Testis (tissue), 3 donors: ENCODE measurements around the gene MATK. TPM values are rescaled to one million over a fixed set of nuclear protein-coding genes. Genes with fewer than 3 reads are reported as not detected.
A peak's percentile ranks its signal among the peaks of the same experiment; 100 is the strongest.

ENCODE experiments used
- DNase-seq: peaks from one replicate; pipeline ENCODE4 v3.0.0-alpha.2; 2019
- H3K27ac ChIP-seq, 2 donors: fragments of 200-600 bp; sonication (generic); one replicate each; pipeline ENCODE4 v1.5.1; 2019
- H3K27me3 ChIP-seq: fragments of 200-600 bp; sonication (generic); one replicate; pipeline ENCODE4 v1.5.1; 2019
- H3K36me3 ChIP-seq: fragments of 200-600 bp; sonication (generic); one replicate; pipeline ENCODE4 v1.5.1; 2017; ENCODE audit warnings: low read depth; ENCODE audit errors: missing control alignments
- H3K4me1 ChIP-seq: fragments of 200-600 bp; sonication (generic); one replicate; pipeline ENCODE4 v1.5.1; 2019
- H3K4me3 ChIP-seq, 2 donors: fragments of 200-600 bp; sonication (generic); one replicate each; pipeline ENCODE4 v1.5.1; 2017 to 2019
- H3K9me3 ChIP-seq: fragments of 200-600 bp; sonication (generic); one replicate; pipeline ENCODE4 v1.5.1; 2017
- POLR2A ChIP-seq: fragments of 450-650 bp; IDR thresholded peaks from one replicate; pipeline ENCODE4 v1.6.1; 2017; ENCODE audit warnings: antibody characterized with exemption, mild to moderate bottlenecking, moderate library complexity
- WGBS, 2 donors: methylation state at CpG; one replicate each; pipeline ENCODE4 v1.1.5; 2018; 5-methylcytosine and 5-hydroxymethylcytosine counted together
- intact Hi-C: fragments of 100-400 bp; cut with DNase I; formaldehyde crosslinking; loops from one replicate; pipeline ENCODE4 v1.15.1; 2023; ENCODE audit warnings: low total_unique reads
- polyA plus RNA-seq: library from polyadenylated mRNA; stranded (reverse); fragments of 350-450 nt; fragmentation: Illumina TruSeq; extraction: RNeasy Lipid Tissue Mini Kit (QIAGEN cat#74804); gene quantifications from one replicate; pipeline ENCODE4 v1.2.3, GENCODE V29; 2014; ENCODE audit warnings: low read depth, low replicate concordance; ENCODE audit not compliant: insufficient read depth
- total RNA-seq, 2 donors: library from RNA; depleted of rRNA; stranded (reverse); fragments of >200 nt; gene quantifications; one replicate each; pipeline ENCODE4 v1.2.3, GENCODE V29; 2016
- TF ChIP-seq, protein P1 (sequence below), 3 experiments: fragments of 450-650 bp in 2 of 3; fragments of 200-600 bp in 1 of 3; sonication (generic) in 1 of 3; IDR thresholded peaks; one replicate each; pipeline ENCODE4 v1.5.1; 2016 to 2019; ENCODE audit warnings: antibody characterized with exemption in 3 of 3, mild to moderate bottlenecking in 2 of 3, moderate library complexity in 1 of 3

MATK gene
- total and polyA plus RNA-seq, 3 donors from 2014 or later = 6.0 to 10.1 (median 10.1) TPM

GRCh38 chr19:3788996-3789778 lies 3.0 kb upstream of the MATK start:
- H3K36me3 ChIP-seq = no peaks in the 10 kb centered on the region
- intact Hi-C loops = no loop called here
- no peaks in the 10 kb centered on the region for H3K9me3 ChIP-seq
- 47 to 60% methylated on average over 16 of the region's 16 CpGs for whole genome bisulfite sequencing, 2 donors
- no peak for DNase-seq
- no peak overlapping the region for H3K27ac ChIP-seq
- H3K4me1 ChIP-seq = no peaks in the 10 kb centered on the region
- no peak overlapping the region for H3K4me3 ChIP-seq
- no peaks in the 10 kb centered on the region for H3K27me3 ChIP-seq
- no peak for TF ChIP-seq POLR2A
- TF ChIP-seq, protein P1, sequence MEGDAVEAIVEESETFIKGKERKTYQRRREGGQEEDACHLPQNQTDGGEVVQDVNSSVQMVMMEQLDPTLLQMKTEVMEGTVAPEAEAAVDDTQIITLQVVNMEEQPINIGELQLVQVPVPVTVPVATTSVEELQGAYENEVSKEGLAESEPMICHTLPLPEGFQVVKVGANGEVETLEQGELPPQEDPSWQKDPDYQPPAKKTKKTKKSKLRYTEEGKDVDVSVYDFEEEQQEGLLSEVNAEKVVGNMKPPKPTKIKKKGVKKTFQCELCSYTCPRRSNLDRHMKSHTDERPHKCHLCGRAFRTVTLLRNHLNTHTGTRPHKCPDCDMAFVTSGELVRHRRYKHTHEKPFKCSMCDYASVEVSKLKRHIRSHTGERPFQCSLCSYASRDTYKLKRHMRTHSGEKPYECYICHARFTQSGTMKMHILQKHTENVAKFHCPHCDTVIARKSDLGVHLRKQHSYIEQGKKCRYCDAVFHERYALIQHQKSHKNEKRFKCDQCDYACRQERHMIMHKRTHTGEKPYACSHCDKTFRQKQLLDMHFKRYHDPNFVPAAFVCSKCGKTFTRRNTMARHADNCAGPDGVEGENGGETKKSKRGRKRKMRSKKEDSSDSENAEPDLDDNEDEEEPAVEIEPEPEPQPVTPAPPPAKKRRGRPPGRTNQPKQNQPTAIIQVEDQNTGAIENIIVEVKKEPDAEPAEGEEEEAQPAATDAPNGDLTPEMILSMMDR (IDR thresholded peaks at IDR 0.05) = no peak

DNA sequence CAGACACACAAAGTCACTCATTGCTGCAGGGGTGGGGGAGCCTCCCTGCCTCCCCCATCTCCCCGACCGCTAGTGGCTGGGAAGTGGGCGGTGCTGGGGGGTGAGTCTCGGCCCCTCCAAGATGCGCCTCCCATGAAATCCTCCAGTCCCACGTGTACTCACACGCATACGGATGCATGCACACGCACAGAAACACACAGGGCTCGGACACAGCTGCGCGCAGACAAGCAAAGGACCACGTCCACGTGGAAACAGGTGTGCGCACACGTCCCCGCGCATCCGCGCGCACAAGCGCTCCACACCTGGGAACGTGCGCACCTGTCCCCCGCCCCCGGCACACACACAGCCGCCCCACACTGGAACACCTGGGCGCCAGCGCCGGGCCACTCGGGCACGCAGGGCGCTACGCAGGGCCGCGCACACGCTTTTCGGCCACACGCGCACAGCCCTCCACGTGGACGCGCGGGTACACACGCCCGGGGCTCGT lies 687 bp downstream of the MATK start:
- H3K4me1 ChIP-seq = no peaks in the 10 kb centered on the region
- TF ChIP-seq POLR2A = no peak
- TF ChIP-seq, protein P1 (IDR thresholded peaks at IDR 0.05) = no peak
- no peaks in the 10 kb centered on the region for H3K27me3 ChIP-seq
- H3K4me3 ChIP-seq = peak overlapping the region; percentile 24 to 45
- no peaks in the 10 kb centered on the region for H3K36me3 ChIP-seq
- H3K9me3 ChIP-seq = no peaks in the 10 kb centered on the region
- intact Hi-C loops = no loop called here
- 0 to 1% methylated on average over 21 to 38 of the region's 47 CpGs for WGBS, 2 donors
- no peak for DNase-seq
- H3K27ac ChIP-seq = no peak overlapping the region

DNA sequence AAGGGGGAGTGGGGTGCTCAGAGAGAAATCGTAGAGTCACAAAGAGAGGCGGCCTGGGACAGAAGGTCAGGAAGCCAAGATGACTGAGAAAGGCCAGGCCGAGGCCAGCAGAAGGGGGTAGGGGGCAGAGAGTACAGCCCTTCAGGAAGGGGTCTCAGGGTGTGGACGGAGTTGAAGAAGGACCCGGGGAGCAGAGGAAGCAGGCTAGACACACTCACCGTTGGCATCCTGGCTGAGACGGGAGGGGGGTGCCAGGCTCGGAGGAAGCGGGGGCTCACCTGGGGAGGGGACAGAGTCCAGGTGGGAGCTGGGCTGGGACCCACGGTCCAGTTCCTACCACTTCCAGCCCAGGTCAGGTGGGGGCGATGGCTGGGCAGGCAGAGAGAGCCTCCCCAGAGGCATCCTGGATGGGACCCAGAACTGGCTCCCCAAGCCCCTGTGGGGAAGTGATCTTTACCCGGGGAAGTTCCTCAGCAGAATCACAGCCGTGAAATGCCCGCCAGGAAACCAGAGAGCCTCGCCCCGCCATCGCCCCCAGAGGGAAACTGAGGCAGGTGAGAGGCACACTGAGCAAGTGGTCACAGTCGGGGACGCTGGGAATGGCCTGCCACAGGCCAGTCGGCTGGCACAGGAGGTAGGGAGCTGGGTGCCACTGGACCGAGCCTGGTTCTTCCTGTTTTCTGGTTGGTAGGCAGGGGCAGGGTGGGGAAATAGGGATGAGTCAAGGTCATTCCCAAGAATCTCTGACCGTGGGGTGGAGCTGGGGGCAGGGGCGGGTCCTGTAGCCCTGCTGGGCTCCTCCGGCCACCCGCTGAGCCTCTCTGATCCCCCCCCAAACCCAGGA lies 1.4 kb downstream of the MATK start:
- Histone ChIP-seq H3K36me3 (no peaks in the 10 kb centered on the region), H3K4me3 (no peak overlapping the region), H3K27me3 (no peaks in the 10 kb centered on the region), H3K4me1 (no peaks in the 10 kb centered on the region), H3K27ac (no peak overlapping the region), H3K9me3 (no peaks in the 10 kb centered on the region)
- 22 to 30% methylated on average over 21 to 25 of the region's 25 CpGs for WGBS, 2 donors
- intact Hi-C loops = no loop called here
- no peak for TF ChIP-seq POLR2A
- TF ChIP-seq, protein P1 (IDR thresholded peaks at IDR 0.05) = no peak
- no peak for DNase-seq

GRCh38 chr19:3783660-3784584 lies 2.3 kb downstream of the MATK start:
- Histone ChIP-seq H3K4me1 (no peaks in the 10 kb centered on the region), H3K27me3 (no peaks in the 10 kb centered on the region), H3K27ac (no peak overlapping the region), H3K4me3 (no peak overlapping the region), H3K9me3 (no peaks in the 10 kb centered on the region), H3K36me3 (no peaks in the 10 kb centered on the region)
- TF ChIP-seq, protein P1 (IDR thresholded peaks at IDR 0.05) = no peak
- TF ChIP-seq POLR2A = no peak
- intact Hi-C loops = no loop called here
- DNase-seq = no peak
- WGBS, 2 donors = 75 to 77% methylated on average over 23 to 47 of the region's 49 CpGs
